HepG2 (cell line): ENCODE data around the gene EPS8L3. TPM values are rescaled to one million over a fixed set of nuclear protein-coding genes. Genes with fewer than 3 reads are reported as not detected.

Source experiments
- ATAC-seq: fragments of 200-7000 bp; cut with Tn5 transposase; 3 replicates; pipeline ENCODE4 v1.9.1; 2020; ENCODE audit warnings: mild to moderate bottlenecking, moderate library complexity
- BruUV-seq: library from RNA; stranded (reverse); fragments of 400-500 nt; replicated peaks from 2 replicates; lab custom pipeline; 2021; lab: Mats Ljungman, UMichigan
- CTCF ChIA-PET: fragments of 300-600 bp; formaldehyde crosslinking; extraction: SDS; loops from one replicate; lab custom pipeline; 2021; ENCODE audit warnings: low total read pairs, inconsistent platforms, low intra/inter-chr PET ratio; lab: Yijun Ruan, JAX
- POLR2A ChIA-PET: fragments of 350-600 bp; sonication (Branson Sonifier 250); formaldehyde crosslinking; loops from one replicate; lab custom pipeline; 2020; ENCODE audit warnings: antibody characterized with exemption, inconsistent platforms; lab: Yijun Ruan, JAX
- DNase-seq: peaks from one replicate; pipeline ENCODE4 v3.0.0-alpha.2; 2015; ENCODE audit warnings: low spot score
- FAIRE-seq: peaks from 3 replicates; lab custom pipeline; 2011; peaks lifted over from hg19 to GRCh38; lab: Jason Lieb, UNC
- H2AFZ ChIP-seq: one replicate; pipeline ENCODE4 v1.6.1; 2011; ENCODE audit warnings: low read length, inconsistent platforms
- H3K27ac ChIP-seq: fragments of 300-600 bp; 3 replicates; pipeline ENCODE4 v1.8.0; 2011; ENCODE audit warnings: mixed run types, mild to moderate bottlenecking, mixed read lengths, low read length, inconsistent platforms; ENCODE audit not compliant: insufficient read depth; ENCODE audit errors: extremely low read length
- H3K27me3 ChIP-seq, 2 experiments: fragments of 200-600 bp in 1 of 2; 2 replicates in 1 of 2; 3 replicates in 1 of 2; pipeline versions ENCODE4 v1.6.0 to v1.8.0; 2011; ENCODE audit warnings: low read length in 2 of 2, mild to moderate bottlenecking in 2 of 2, moderate library complexity in 2 of 2, inconsistent platforms in 1 of 2; ENCODE audit not compliant: insufficient read depth in 2 of 2, control insufficient read depth in 1 of 2
- H3K36me3 ChIP-seq, 2 experiments: fragments of 200-600 bp in 1 of 2; replicated peaks in 1 of 2; 2 replicates in 1 of 2; 3 replicates in 1 of 2; pipeline versions ENCODE4 v1.5.1 to v1.8.0; 2011; ENCODE audit warnings: low read length in 2 of 2, inconsistent platforms in 1 of 2; ENCODE audit not compliant: insufficient read depth in 2 of 2, control insufficient read depth in 1 of 2
- H3K4me1 ChIP-seq: 2 replicates; pipeline ENCODE4 v1.5.1; 2012; ENCODE audit warnings: low read length, inconsistent platforms; ENCODE audit not compliant: insufficient read depth
- H3K4me2 ChIP-seq: 2 replicates; pipeline ENCODE4 v1.6.0; 2011; ENCODE audit warnings: low read depth, low read length, inconsistent platforms
- H3K4me3 ChIP-seq, 3 experiments: fragments of 200-600 bp in 1 of 3; sonication (generic), shearing (Covaris generic) in 1 of 3; replicated peaks in 1 of 3; 2 replicates each; pipeline ENCODE4 v1.5.1; 2011 to 2016; ENCODE audit warnings: low read length in 3 of 3, inconsistent platforms in 2 of 3, low read depth in 2 of 3, mild to moderate bottlenecking in 2 of 3, control low read depth in 1 of 3, mixed read lengths in 1 of 3; ENCODE audit not compliant: insufficient read depth in 1 of 3
- H3K79me2 ChIP-seq: one replicate; pipeline ENCODE4 v1.6.1; 2011; ENCODE audit warnings: low read length, inconsistent platforms; ENCODE audit not compliant: insufficient read depth
- H3K9ac ChIP-seq: 2 replicates; pipeline ENCODE4 v1.6.0; 2011; ENCODE audit warnings: mild to moderate bottlenecking, low read depth, low read length, inconsistent platforms; ENCODE audit not compliant: insufficient read depth
- H3K9me3 ChIP-seq: 2 replicates; pipeline ENCODE4 v1.5.1; 2012; ENCODE audit warnings: mild to moderate bottlenecking, low read length
- H4K20me1 ChIP-seq: 2 replicates; pipeline ENCODE4 v1.6.0; 2011; ENCODE audit warnings: inconsistent platforms, mild to moderate bottlenecking, low read length, moderate library complexity; ENCODE audit not compliant: insufficient read depth
- AKAP8 ChIP-seq: sonication (generic); formaldehyde crosslinking; IDR thresholded peaks from 2 replicates; pipeline ENCODE4 v1.5.1; 2020; ENCODE audit warnings: mild to moderate bottlenecking, missing genetic modification reagents
- GPN1 ChIP-seq: sonication (generic); formaldehyde crosslinking; IDR thresholded peaks from 2 replicates; pipeline ENCODE4 v1.5.1; 2020; ENCODE audit warnings: missing genetic modification reagents, borderline replicate concordance
- GZF1 ChIP-seq: sonication (generic); formaldehyde crosslinking; IDR thresholded peaks from 2 replicates; pipeline ENCODE4 v1.5.1; 2020; ENCODE audit warnings: mild to moderate bottlenecking, missing genetic modification reagents
- RBFOX2 ChIP-seq: fragments of 200-400 bp; formaldehyde crosslinking; IDR thresholded peaks from 2 replicates; pipeline ENCODE4 v1.6.1; 2017; ENCODE audit warnings: low read depth, mild to moderate bottlenecking, low read length
- ZNF326 ChIP-seq: sonication (generic); formaldehyde crosslinking; IDR thresholded peaks from 2 replicates; pipeline ENCODE4 v1.4.0; 2020; ENCODE audit warnings: missing genetic modification reagents, borderline replicate concordance
- ZNF33A ChIP-seq: sonication (generic); formaldehyde crosslinking; IDR thresholded peaks from 2 replicates; pipeline ENCODE4 v1.5.1; 2020; ENCODE audit warnings: missing genetic modification reagents, mild to moderate bottlenecking, moderate library complexity, borderline replicate concordance
- ZNF432 ChIP-seq: sonication (generic); formaldehyde crosslinking; IDR thresholded peaks from 2 replicates; pipeline ENCODE4 v1.5.0; 2020; ENCODE audit warnings: missing genetic modification reagents, mild to moderate bottlenecking, borderline replicate concordance
- ZNF496 ChIP-seq: sonication (generic); formaldehyde crosslinking; IDR thresholded peaks from 2 replicates; pipeline ENCODE4 v1.8.1; 2023; ENCODE audit warnings: mild to moderate bottlenecking, moderate library complexity, missing genetic modification reagents; ENCODE audit not compliant: insufficient replicate concordance
- ZNF709 ChIP-seq: sonication (generic); formaldehyde crosslinking; IDR thresholded peaks from 2 replicates; pipeline ENCODE4 v1.5.0; 2020; ENCODE audit warnings: mild to moderate bottlenecking, missing genetic modification reagents
- WGBS: methylation state at CpG from one replicate; pipeline ENCODE4 v1.1.6; 2017; ENCODE audit warnings: low lambda C conversion rate; 5-methylcytosine and 5-hydroxymethylcytosine counted together
- in situ Hi-C: cut with HindIII; loops from 2 replicates; pipeline ENCODE4 v1.10.0; 2017; ENCODE audit warnings: low pct_unique_long_range_greater_than_20kb; ENCODE audit not compliant: extremely low pct_ligation_motif_present
- intact Hi-C: fragments of 100-400 bp; cut with micrococcal nuclease; formaldehyde crosslinking; loops from one replicate; pipeline ENCODE4 v1.10.0; 2022; ENCODE audit not compliant: unreplicated experiment
- polyA plus RNA-seq, 8 experiments: library from polyadenylated mRNA; depleted of rRNA in 3 of 8; stranded (reverse) in 7 of 8; unstranded in 1 of 8; fragments of >200 nt; fragmentation: Illumina TruSeq in 4 of 8; extraction: Trizol in 4 of 8; gene quantifications; 2 replicates each; pipeline versions ENCODE4 v1.2.1 to v1.2.3, GENCODE V29; 2011 to 2016; ENCODE audit warnings: low read depth in 4 of 8, missing spikeins in 1 of 8, mixed read lengths in 1 of 8; ENCODE audit not compliant: insufficient read depth in 1 of 8
- total RNA-seq, 5 experiments: library from RNA; depleted of rRNA; stranded (reverse); fragments of >200 nt; fragmentation: Illumina TruSeq; extraction: Trizol; gene quantifications; 2 replicates each; pipeline ENCODE4 v1.2.3, GENCODE V29; 2016; ENCODE audit warnings: low read depth in 1 of 5

Gene EPS8L3
- total and polyA plus RNA-seq, 2 of the 13 experiments (the other 11 are each of a cell fraction or from before 2014, with no cell fraction given) = 18.2 to 106 TPM

DNA sequence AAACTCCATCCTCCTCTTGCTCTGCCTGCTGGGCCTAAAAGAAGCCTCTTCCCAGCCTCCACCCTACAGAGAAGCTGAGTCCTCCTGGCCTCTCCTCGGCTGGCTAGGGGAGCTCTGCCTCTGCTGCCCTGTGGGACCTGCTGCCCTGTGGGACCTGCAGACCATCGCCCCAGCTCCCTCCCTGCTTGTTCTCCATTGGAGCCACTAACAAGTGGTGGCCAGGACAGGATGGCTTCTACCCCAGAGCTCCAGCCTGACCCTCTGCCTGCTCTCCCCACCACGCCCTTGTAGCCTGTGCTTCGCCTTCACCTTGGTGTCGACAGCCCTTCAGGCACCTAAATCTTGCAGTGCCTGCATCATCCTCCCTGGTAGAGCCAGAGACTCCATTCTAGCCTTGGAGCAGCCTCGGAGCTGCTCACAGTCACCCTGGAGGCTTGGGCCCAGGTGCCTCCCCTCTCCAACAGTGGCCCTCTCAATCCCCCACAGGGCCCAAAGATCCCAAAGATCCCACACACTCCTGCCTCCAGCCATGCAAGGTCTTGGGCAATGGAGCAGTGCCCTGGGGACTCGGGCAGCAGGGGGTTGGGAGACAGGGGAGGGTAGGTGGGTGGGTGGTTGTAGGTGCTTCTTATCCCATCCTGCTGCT, 3.0 kb downstream of the EPS8L3 start:
- WGBS = 85% methylated on average over 4 of the region's 7 CpGs
- H3K4me1 ChIP-seq = peaks cover 59% of the 10 kb centered on the region
- H3K4me3 ChIP-seq = no peak overlapping the region; a peak in 1 of 6 replicates
- DNase-seq (no peak), FAIRE-seq (no peak), ATAC-seq (no peak)
- H3K79me2 ChIP-seq = peaks cover 24% of the 10 kb centered on the region
- TF ChIP-seq ZNF432 (no peak), GZF1 (no peak), ZNF33A (CRISPR knock-in tag) (no peak), ZNF496 (no peak), ZNF326 (CRISPR knock-in tag) (no peak), AKAP8 (no peak), GPN1 (no peak), ZNF709 (CRISPR knock-in tag) (no peak), RBFOX2 (no peak)
- POLR2A ChIA-PET = interaction anchor here (0.6 to 2.2 kb wide), 3 partner anchors 11 to 38 kb away, joined by 3 to 5 read pairs (median 5); no protein-coding TSS in a partner anchor
- in situ Hi-C loops = no loop called here
- no peaks in the 10 kb centered on the region for H3K9me3 ChIP-seq
- no peaks in the 10 kb centered on the region; a peak in 1 of 5 replicates for H3K27me3 ChIP-seq
- intact Hi-C loops = no loop called here
- no peak overlapping the region for H2AFZ ChIP-seq
- CTCF ChIA-PET = no interaction called here
- peak overlapping the region; percentile 7; the same call in 1 of the 2 replicates for H3K4me2 ChIP-seq
- BruUV-seq = no TSS peak
- H3K9ac ChIP-seq = no peak overlapping the region
- H3K36me3 ChIP-seq = peaks cover 7 to 35% of the 10 kb centered on the region in 2 experiments; a peak in 4 of 5 replicates
- H3K27ac ChIP-seq = no peak overlapping the region
- no peaks in the 10 kb centered on the region for H4K20me1 ChIP-seq
